K562 (cell line): Measurements from ENCODE around the gene MLH3. TPM values are rescaled to one million over a fixed set of nuclear protein-coding genes. Genes with fewer than 3 reads are reported as not detected.

Source experiments
- CHCHD3 ChIP-seq: fragments of 250-450 bp; sonication (Bioruptor Pico); IDR thresholded peaks from 2 replicates; pipeline ENCODE4 v2.1.2; 2022; ENCODE audit warnings: mild to moderate bottlenecking
- CHD1 ChIP-seq: fragments of 200-600 bp; sonication (generic); IDR thresholded peaks from one replicate; pipeline ENCODE4 v1.6.1; 2012; ENCODE audit warnings: mild to moderate bottlenecking, moderate library complexity, low read length, inconsistent platforms
- MGA ChIP-seq: fragments of 450-650 bp; IDR thresholded peaks from 2 replicates; pipeline ENCODE4 v1.6.1; 2016; ENCODE audit warnings: mild to moderate bottlenecking, moderate library complexity
- MTA1 ChIP-seq: fragments of 450-650 bp; IDR thresholded peaks from 2 replicates; pipeline ENCODE4 v1.6.1; 2017; ENCODE audit warnings: borderline replicate concordance
- PATZ1 ChIP-seq: fragments of 250-450 bp; sonication (Bioruptor Pico); IDR thresholded peaks from 2 replicates; pipeline ENCODE4 v1.5.0; 2020; ENCODE audit warnings: mild to moderate bottlenecking, borderline replicate concordance
- POLR2H ChIP-seq: IDR thresholded peaks from 2 replicates; pipeline ENCODE4 v1.6.1; 2016; ENCODE audit warnings: missing genetic modification characterization, low read depth, mild to moderate bottlenecking, control low read depth, missing compliant biosample characterization, moderate library complexity
- SIN3A ChIP-seq, 2 experiments: fragments of 150-350 bp in 1 of 2; IDR thresholded peaks; 2 replicates each; pipeline ENCODE4 v1.6.1; 2011 to 2016; ENCODE audit warnings: borderline replicate concordance in 2 of 2, low read depth in 2 of 2, low read length in 2 of 2, mild to moderate bottlenecking in 2 of 2, moderate library complexity in 2 of 2; ENCODE audit not compliant: control insufficient read depth in 1 of 2
- SREBF2 ChIP-seq: sonication (generic); formaldehyde crosslinking; IDR thresholded peaks from 2 replicates; pipeline ENCODE4 v1.4.0; 2020; ENCODE audit warnings: mild to moderate bottlenecking, missing genetic modification reagents
- TFAM ChIP-seq: fragments of 250-450 bp; sonication (Bioruptor Pico); conservative IDR thresholded peaks from 2 replicates; pipeline ENCODE4 v1.5.0; 2021; ENCODE audit warnings: mild to moderate bottlenecking, moderate library complexity
- ZC3H4 ChIP-seq: sonication (generic); formaldehyde crosslinking; IDR thresholded peaks from 2 replicates; pipeline ENCODE4 v1.9.0; 2021; ENCODE audit warnings: missing genetic modification reagents, borderline replicate concordance
- ZNF134 ChIP-seq: fragments of 250-450 bp; sonication (Bioruptor Pico); conservative IDR thresholded peaks from 2 replicates; pipeline ENCODE4 v1.4.0; 2020
- polyA plus RNA-seq, 8 experiments: library from polyadenylated mRNA; depleted of rRNA in 4 of 8; stranded (reverse) in 5 of 8; unstranded in 3 of 8; fragments of >200 nt; fragmentation: Nextera tagmentation in 2 of 8; fragmentation: Illumina TruSeq in 1 of 8; extraction: Ambion mirVana in 2 of 8; extraction: Trizol in 1 of 8; gene quantifications; 2 replicates each; pipeline versions ENCODE4 v1.2.1 to v1.2.3, GENCODE V29; 2011 to 2014; ENCODE audit warnings: inconsistent platforms in 1 of 8, missing spikeins in 1 of 8
- total RNA-seq, 7 experiments: library from RNA; depleted of rRNA in 6 of 7; stranded (reverse); fragments of >200 nt in 6 of 7; fragmentation: Illumina TruSeq in 2 of 7; extraction: Trizol in 2 of 7; gene quantifications; 2 replicates each; pipeline versions ENCODE4 v1.2.1 to v1.2.3, GENCODE V29; 2011 to 2021; ENCODE audit warnings: low replicate concordance in 1 of 7

MLH3 gene
- total and polyA plus RNA-seq, 9 of the 15 experiments (the other 6 are each of a cell fraction or from before 2014, with no cell fraction given) = 5.9 to 15.3 (median 10.7) TPM

GRCh38 chr14:75069811-75070145 lies 18.5 kb upstream of the MLH3 start (continued):
- TF ChIP-seq PATZ1 (CRISPR knock-in tag) (no peak), ZC3H4 (CRISPR knock-in tag) (0 out of 2 replicates have a peak, but pooled peaks have one; percentile 53), CHCHD3 (CRISPR knock-in tag) (no peak), ZNF134 (no peak), SREBF2 (CRISPR knock-in tag) (no peak), MTA1 (0 out of 2 replicates have a peak, but pooled peaks have one; percentile 2), TFAM (CRISPR knock-in tag) (no peak), MGA (peak; percentile 1; the same call in 1 of the 2 replicates), CHD1 (no peak), POLR2H (no peak), SIN3A (IDR thresholded peaks at IDR 0.05; ENCODE audit: borderline replicate concordance in 2 of 2, control insufficient read depth in 1 of 2, low read depth in 2 of 2, low read length in 2 of 2) (0 out of 4 replicates have a peak, but pooled peaks of 1 of the 2 experiments have one; percentile 10)
